ENCODE measurements around the gene PSMA5. TPM values are rescaled to one million over a fixed set of nuclear protein-coding genes. Genes with fewer than 3 reads are reported as not detected.

PSMA5 gene
- total RNA-seq, 4 donors from 2014 or later: 25.1 to 35.7 (median 28.0) TPM

GRCh38 chr1:109398343-109399225 is 27.7 kb downstream of the PSMA5 start:
- intact Hi-C loops (cut with DNase I): loop anchor here (5.0 kb wide), 1 partner anchor 116 kb away; the partner anchor contains the start of gene PSRC1

GRCh38 chr1:109397581-109398342 is 28.5 kb downstream of the PSMA5 start, which contains the start of gene SORT1:
SORT1 (minus strand) TSS chr1:109397918; CDS start chr1:109397892, 26 bp downstream.
- Histone ChIP-seq H3K9me3 (no peaks in the 10 kb centered on the region), H3K4me1 (peaks cover 24 to 35% of the 10 kb centered on the region in 2 donors), H3K27ac (peak within 1 kb of the TSS; percentile 88 to 96 (median 94)), H3K27me3 (no peaks in the 10 kb centered on the region), H3K36me3 (peaks cover 8 to 11% of the 10 kb centered on the region in 2 donors), H3K4me3 (replicated peaks in 1 of 3) (peak within 1 kb of the TSS in 2 of 3 donors; percentile 48)
- peak; percentile 87 to 88 for DNase-seq
- TF ChIP-seq POLR2A (IDR thresholded peaks at IDR 0.05): peak; percentile 44 to 93
- peak in 1 of 6 experiments; percentile 24 for TF ChIP-seq CTCF (IDR thresholded peaks at IDR 0.05)
- intact Hi-C loops (cut with DNase I): loop anchor here (5.0 kb wide), 1 partner anchor 115 kb away; the partner anchor contains the start of gene PSRC1
- 0 to 1% methylated on average over 18 to 25 of the region's 98 CpGs for WGBS, 2 donors

More at GRCh38 chr1:109398343-109399225, 27.7 kb downstream of the PSMA5 start:
- 30 to 41% methylated on average over 18 of the region's 18 CpGs for WGBS, 2 donors
- peak overlapping the region; percentile 51 to 96 (median 94) for H3K27ac ChIP-seq
- DNase-seq: no peak
- H3K36me3 ChIP-seq: peaks cover 8 to 11% of the 10 kb centered on the region in 2 donors
- H3K4me1 ChIP-seq: peaks cover 22 to 30% of the 10 kb centered on the region in 2 donors
- H3K27me3 ChIP-seq: no peaks in the 10 kb centered on the region
- TF ChIP-seq POLR2A (IDR thresholded peaks at IDR 0.05): no peak
- no peak for TF ChIP-seq CTCF (IDR thresholded peaks at IDR 0.05)
- peak overlapping the region in 2 of 3 donors; percentile 48 for H3K4me3 ChIP-seq (replicated peaks in 1 of 3)
- H3K9me3 ChIP-seq: no peaks in the 10 kb centered on the region

GRCh38 chr1:109396871-109397580 is 29.2 kb downstream of the PSMA5 start:
- Histone ChIP-seq H3K4me1 (peaks cover 32 to 38% of the 10 kb centered on the region in 2 donors), H3K4me3 (replicated peaks in 1 of 3) (peak overlapping the region in 2 of 3 donors; percentile 27 to 48), H3K9me3 (no peaks in the 10 kb centered on the region), H3K36me3 (peaks cover 8% of the 10 kb centered on the region in 2 donors), H3K27ac (peak overlapping the region; percentile 88 to 96 (median 94)), H3K27me3 (no peaks in the 10 kb centered on the region)
- intact Hi-C loops (cut with DNase I): loop anchor here (5.0 kb wide), 1 partner anchor 115 kb away; the partner anchor contains the start of gene PSRC1
- no peak for TF ChIP-seq CTCF (IDR thresholded peaks at IDR 0.05)
- TF ChIP-seq POLR2A (IDR thresholded peaks at IDR 0.05): no peak
- WGBS, 2 donors: 4 to 7% methylated on average over 22 to 34 of the region's 46 CpGs
- peak; percentile 48 to 53 for DNase-seq

GRCh38 chr1:109396513-109396839 is 29.8 kb downstream of the PSMA5 start:
- Histone ChIP-seq H3K27me3 (no peaks in the 10 kb centered on the region), H3K4me3 (replicated peaks in 1 of 3) (peak overlapping the region in 2 of 3 donors; percentile 27 to 48), H3K36me3 (peaks cover 3 to 8% of the 10 kb centered on the region in 2 donors), H3K9me3 (no peaks in the 10 kb centered on the region), H3K27ac (peak overlapping the region; percentile 88 to 96 (median 94)), H3K4me1 (peaks cover 37 to 44% of the 10 kb centered on the region in 2 donors)
- DNase-seq: peak in 1 of 2 donors; percentile 23
- 25 to 39% methylated on average over 2 of the region's 2 CpGs for WGBS, 2 donors
- intact Hi-C loops (cut with DNase I): loop anchor here (5.0 kb wide), 1 partner anchor 114 kb away; the partner anchor contains the start of gene PSRC1
- no peak for TF ChIP-seq POLR2A (IDR thresholded peaks at IDR 0.05)
- no peak for TF ChIP-seq CTCF (IDR thresholded peaks at IDR 0.05)

Data from thyroid gland (tissue), 4 donors.